HG03135 (cell line): Measurements from ENCODE around the gene MIXL1.
"Not testable (repeated sequence)": the region's sequence is repeated elsewhere in the genome, so short reads cannot be mapped to it uniquely, and the experiment has no call there.

ENCODE experiments used
- ATAC-seq: cut with Tn5 transposase; IDR thresholded peaks from one replicate; pipeline ENCODE4 v1.9.1; 2021; ENCODE audit warnings: mild to moderate bottlenecking, moderate library complexity; ENCODE audit not compliant: unreplicated experiment

Gene MIXL1

GRCh38 chr1:226212545-226212944 is 10.9 kb upstream of the MIXL1 start:
- no peak for ATAC-seq

- no peak for ATAC-seq
These were observed 8.2 kb upstream of the MIXL1 start for GRCh38 chr1:226215239-226215638.

GRCh38 chr1:226216056-226216455 is 7.4 kb upstream of the MIXL1 start:
- no peak for ATAC-seq

GRCh38 chr1:226217273-226217672 is 6.2 kb upstream of the MIXL1 start:
- ATAC-seq: no peak

GRCh38 chr1:226220473-226221189 is 2.8 kb upstream of the MIXL1 start:
- ATAC-seq: no peak

- no peak for ATAC-seq
These were observed 778 bp upstream of the MIXL1 start for GRCh38 chr1:226222686-226223085.

- ATAC-seq: peak; percentile 72
These were observed 351 bp downstream of the MIXL1 start for GRCh38 chr1:226223786-226224244.

GRCh38 chr1:226226601-226227000 is 3.1 kb downstream of the MIXL1 start:
- no peak for ATAC-seq

GRCh38 chr1:226233293-226233692 is 9.8 kb downstream of the MIXL1 start:
- ATAC-seq: no peak

- ATAC-seq: no peak
These were observed 10.3 kb downstream of the MIXL1 start for GRCh38 chr1:226233806-226234205.

- ATAC-seq: no peak
These were observed 13.4 kb downstream of the MIXL1 start for GRCh38 chr1:226236826-226237225.

- no peak for ATAC-seq
These were observed 16.0 kb downstream of the MIXL1 start for GRCh38 chr1:226239421-226239820.

GRCh38 chr1:226248091-226248490 is 24.6 kb downstream of the MIXL1 start:
- no peak for ATAC-seq

GRCh38 chr1:226248796-226249195 is 25.3 kb downstream of the MIXL1 start:
- ATAC-seq: no peak

GRCh38 chr1:226250511-226250910 is 27.0 kb downstream of the MIXL1 start:
- no peak for ATAC-seq

GRCh38 chr1:226252841-226253240 is 29.4 kb downstream of the MIXL1 start:
- not testable (repeated sequence) for ATAC-seq

- ATAC-seq: no peak
These were observed 30.5 kb downstream of the MIXL1 start for GRCh38 chr1:226253933-226254332.

- ATAC-seq: no peak
These were observed 31.9 kb downstream of the MIXL1 start for GRCh38 chr1:226255380-226255779.

GRCh38 chr1:226261818-226262217 is 38.4 kb downstream of the MIXL1 start:
- no peak for ATAC-seq

GRCh38 chr1:226268421-226269124 is 45.1 kb downstream of the MIXL1 start:
- ATAC-seq: no peak

- not testable (repeated sequence) for ATAC-seq
These were observed 48.9 kb downstream of the MIXL1 start for GRCh38 chr1:226272233-226272902.

GRCh38 chr1:226274138-226274537 is 50.7 kb downstream of the MIXL1 start:
- ATAC-seq: no peak
